ENCODE measurements around the gene MSI2. TPM values are rescaled to one million over a fixed set of nuclear protein-coding genes. Genes with fewer than 3 reads are reported as not detected.

The MSI2 gene
- total RNA-seq, 3 donors from 2014 or later: 40.6 to 56.2 (median 54.3) TPM

- H3K4me1 Mint-ChIP-seq (ENCODE audit: low read depth): peaks cover 25% of the 10 kb centered on the region
Measured at GRCh38 chr17:57478478-57479250, 222.3 kb downstream of the MSI2 start.

GRCh38 chr17:57480438-57481196 lies 224.3 kb downstream of the MSI2 start:
- Mint-ChIP-seq H3K9me3 (no peaks in the 10 kb centered on the region), H3K4me3 (no peak overlapping the region), H3K4me1 (ENCODE audit: low read depth) (peaks cover 41% of the 10 kb centered on the region), H3K36me3 (ENCODE audit: insufficient read depth) (peaks cover 2% of the 10 kb centered on the region), H3K27me3 (ENCODE audit: low read depth) (no peaks in the 10 kb centered on the region)
- ATAC-seq: no peak
- DNase-seq: no peak

More at GRCh38 chr17:57478478-57479250, 222.3 kb downstream of the MSI2 start:
- H3K9me3 Mint-ChIP-seq: no peaks in the 10 kb centered on the region
- ATAC-seq (no peak), DNase-seq (no peak)
- no peaks in the 10 kb centered on the region for H3K27me3 Mint-ChIP-seq (ENCODE audit: low read depth)
- H3K4me3 Mint-ChIP-seq: no peak overlapping the region
- no peaks in the 10 kb centered on the region for H3K36me3 Mint-ChIP-seq (ENCODE audit: insufficient read depth)

GRCh38 chr17:57481910-57482391 lies 225.6 kb downstream of the MSI2 start:
- H3K27me3 Mint-ChIP-seq (ENCODE audit: low read depth): no peaks in the 10 kb centered on the region
- H3K4me1 Mint-ChIP-seq (ENCODE audit: low read depth): peaks cover 52% of the 10 kb centered on the region
- no peak overlapping the region for H3K4me3 Mint-ChIP-seq
- no peak for DNase-seq
- no peak for ATAC-seq
- peaks cover 3% of the 10 kb centered on the region for H3K36me3 Mint-ChIP-seq (ENCODE audit: insufficient read depth)
- H3K9me3 Mint-ChIP-seq: no peaks in the 10 kb centered on the region

- Mint-ChIP-seq H3K27me3 (ENCODE audit: low read depth) (no peaks in the 10 kb centered on the region), H3K4me1 (ENCODE audit: low read depth) (peaks cover 58% of the 10 kb centered on the region), H3K4me3 (no peak overlapping the region), H3K36me3 (ENCODE audit: insufficient read depth) (peaks cover 8% of the 10 kb centered on the region), H3K9me3 (no peaks in the 10 kb centered on the region)
- no peak for DNase-seq
- no peak for ATAC-seq
Measured at GRCh38 chr17:57482657-57483056, 226.3 kb downstream of the MSI2 start.

GRCh38 chr17:57484081-57484666 lies 227.9 kb downstream of the MSI2 start:
- Mint-ChIP-seq H3K4me1 (ENCODE audit: low read depth) (peaks cover 60% of the 10 kb centered on the region), H3K9me3 (no peaks in the 10 kb centered on the region), H3K36me3 (ENCODE audit: insufficient read depth) (peaks cover 11% of the 10 kb centered on the region), H3K27me3 (ENCODE audit: low read depth) (no peaks in the 10 kb centered on the region), H3K4me3 (no peak overlapping the region)
- no peak for ATAC-seq
- no peak for DNase-seq

GRCh38 chr17:57484826-57485565 lies 228.7 kb downstream of the MSI2 start:
- DNase-seq: no peak
- Mint-ChIP-seq H3K27me3 (ENCODE audit: low read depth) (no peaks in the 10 kb centered on the region), H3K9me3 (no peaks in the 10 kb centered on the region), H3K4me3 (no peak overlapping the region), H3K36me3 (ENCODE audit: insufficient read depth) (peaks cover 13% of the 10 kb centered on the region), H3K4me1 (ENCODE audit: low read depth) (peaks cover 62% of the 10 kb centered on the region)
- peak in 1 of 2 donors; percentile 6 for ATAC-seq

GRCh38 chr17:57485566-57485865 lies 229.2 kb downstream of the MSI2 start:
- H3K27me3 Mint-ChIP-seq (ENCODE audit: low read depth): no peaks in the 10 kb centered on the region
- no peaks in the 10 kb centered on the region for H3K9me3 Mint-ChIP-seq
- H3K36me3 Mint-ChIP-seq (ENCODE audit: insufficient read depth): peaks cover 13% of the 10 kb centered on the region
- DNase-seq: no peak
- no peak for ATAC-seq
- no peak overlapping the region for H3K4me3 Mint-ChIP-seq
- H3K4me1 Mint-ChIP-seq (ENCODE audit: low read depth): peaks cover 58% of the 10 kb centered on the region

- Mint-ChIP-seq H3K27me3 (ENCODE audit: low read depth) (no peaks in the 10 kb centered on the region), H3K9me3 (no peaks in the 10 kb centered on the region), H3K36me3 (ENCODE audit: insufficient read depth) (peaks cover 13% of the 10 kb centered on the region), H3K4me3 (no peak overlapping the region), H3K4me1 (ENCODE audit: low read depth) (peaks cover 54% of the 10 kb centered on the region)
- no peak for DNase-seq
- peak; percentile 59 to 61 for ATAC-seq
Measured at GRCh38 chr17:57485916-57486881, 229.9 kb downstream of the MSI2 start.

GRCh38 chr17:57486882-57487301 lies 230.6 kb downstream of the MSI2 start:
- H3K4me3 Mint-ChIP-seq: no peak overlapping the region

GRCh38 chr17:57487573-57487972 lies 231.2 kb downstream of the MSI2 start:
- H3K9me3 Mint-ChIP-seq: no peaks in the 10 kb centered on the region
- H3K36me3 Mint-ChIP-seq (ENCODE audit: insufficient read depth): peaks cover 13% of the 10 kb centered on the region
- H3K27me3 Mint-ChIP-seq (ENCODE audit: low read depth): no peaks in the 10 kb centered on the region
- DNase-seq (no peak), ATAC-seq (no peak)
- no peak overlapping the region for H3K4me3 Mint-ChIP-seq
- peaks cover 51% of the 10 kb centered on the region for H3K4me1 Mint-ChIP-seq (ENCODE audit: low read depth)

More at GRCh38 chr17:57486882-57487301, 230.6 kb downstream of the MSI2 start:
- Mint-ChIP-seq H3K36me3 (ENCODE audit: insufficient read depth) (peaks cover 13% of the 10 kb centered on the region), H3K27me3 (ENCODE audit: low read depth) (no peaks in the 10 kb centered on the region), H3K9me3 (no peaks in the 10 kb centered on the region), H3K4me1 (ENCODE audit: low read depth) (peaks cover 50% of the 10 kb centered on the region)
- no peak for ATAC-seq
- DNase-seq: no peak

- DNase-seq (no peak), ATAC-seq (no peak)
- Mint-ChIP-seq H3K27me3 (ENCODE audit: low read depth) (no peaks in the 10 kb centered on the region), H3K36me3 (ENCODE audit: insufficient read depth) (peaks cover 13% of the 10 kb centered on the region), H3K4me3 (no peak overlapping the region), H3K4me1 (ENCODE audit: low read depth) (peaks cover 47% of the 10 kb centered on the region), H3K9me3 (no peaks in the 10 kb centered on the region)
Measured at GRCh38 chr17:57488856-57489255, 232.5 kb downstream of the MSI2 start.

- H3K36me3 Mint-ChIP-seq (ENCODE audit: insufficient read depth): peaks cover 13% of the 10 kb centered on the region
- ATAC-seq (no peak), DNase-seq (no peak)
- peaks cover 44% of the 10 kb centered on the region for H3K4me1 Mint-ChIP-seq (ENCODE audit: low read depth)
- no peaks in the 10 kb centered on the region for H3K27me3 Mint-ChIP-seq (ENCODE audit: low read depth)
- H3K4me3 Mint-ChIP-seq: no peak overlapping the region
- no peaks in the 10 kb centered on the region for H3K9me3 Mint-ChIP-seq
Measured at GRCh38 chr17:57489321-57489720, 233.0 kb downstream of the MSI2 start.

GRCh38 chr17:57490111-57490845 lies 234.0 kb downstream of the MSI2 start:
- H3K4me1 Mint-ChIP-seq (ENCODE audit: low read depth): peaks cover 36% of the 10 kb centered on the region
- H3K4me3 Mint-ChIP-seq: no peak overlapping the region
- no peak for ATAC-seq
- H3K9me3 Mint-ChIP-seq: no peaks in the 10 kb centered on the region
- no peak for DNase-seq
- no peaks in the 10 kb centered on the region for H3K27me3 Mint-ChIP-seq (ENCODE audit: low read depth)
- H3K36me3 Mint-ChIP-seq (ENCODE audit: insufficient read depth): peaks cover 13% of the 10 kb centered on the region

Data from activated T-cell treated with anti-CD3 and anti-CD28 coated beads, Interleukin-2, amount 50 U/mL, for 4 hours (primary cell).